IMR-90 (cell line): ENCODE results near the gene VWA5A. TPM values are rescaled to one million over a fixed set of nuclear protein-coding genes. Genes with fewer than 3 reads are reported as not detected.

Experiments
- ATAC-seq: fragments of 200-7000 bp; cut with Tn5 transposase; 2 replicates; pipeline ENCODE4 v1.9.1; 2020; ENCODE audit warnings: low read depth, mild to moderate bottlenecking, moderate library complexity
- BruUV-seq: library from RNA; stranded (reverse); fragments of 400-500 nt; replicated peaks from 2 replicates; lab custom pipeline; 2021; lab: Mats Ljungman, UMichigan
- CTCF ChIA-PET: fragments of 300-600 bp; formaldehyde crosslinking; extraction: SDS; loops from one replicate; lab custom pipeline; 2021; ENCODE audit warnings: antibody characterized with exemption; lab: Yijun Ruan, JAX
- POLR2A ChIA-PET: fragments of 300-600 bp; sonication (Branson Sonifier 250); formaldehyde crosslinking; loops from one replicate; lab custom pipeline; 2022; ENCODE audit warnings: antibody characterized with exemption; ENCODE audit not compliant: unreplicated experiment; lab: Charles Lee
- DNase-seq: peaks from one replicate; pipeline ENCODE4 v3.0.0; 2013
- H2AFZ ChIP-seq: replicated peaks from 2 replicates; pipeline ENCODE3; 2013; ENCODE audit warnings: low read length, mild to moderate bottlenecking; ENCODE audit not compliant: poor library complexity
- H2AK5ac ChIP-seq: 2 replicates; pipeline ENCODE4 v1.6.1; 2013; ENCODE audit warnings: low read depth, low read length, inconsistent platforms
- H2AK9ac ChIP-seq: replicated peaks from 2 replicates; pipeline ENCODE3; 2013; ENCODE audit warnings: mild to moderate bottlenecking, low read depth, low read length, moderate library complexity; ENCODE audit not compliant: poor library complexity
- H2BK120ac ChIP-seq: 2 replicates; pipeline ENCODE4 v1.6.1; 2013; ENCODE audit warnings: low read depth, low read length, inconsistent platforms
- H2BK15ac ChIP-seq: 3 replicates; pipeline ENCODE4 v1.6.1; 2013; ENCODE audit warnings: low read depth, low read length, inconsistent platforms
- H2BK20ac ChIP-seq: 2 replicates; pipeline ENCODE4 v1.6.1; 2013; ENCODE audit warnings: low read depth, mild to moderate bottlenecking, inconsistent platforms, low read length, moderate library complexity
- H2BK5ac ChIP-seq: 2 replicates; pipeline ENCODE4 v1.6.1; 2013; ENCODE audit warnings: mild to moderate bottlenecking, low read depth, low read length, inconsistent platforms; ENCODE audit not compliant: poor library complexity, severe bottlenecking
- H3K14ac ChIP-seq: replicated peaks from 2 replicates; pipeline ENCODE4 v1.6.1; 2013; ENCODE audit warnings: low read depth, low read length, inconsistent platforms
- H3K18ac ChIP-seq: 2 replicates; pipeline ENCODE4 v1.6.1; 2013; ENCODE audit warnings: low read depth, low read length, control low read depth
- H3K23ac ChIP-seq: 2 replicates; pipeline ENCODE4 v1.6.1; 2013; ENCODE audit warnings: low read depth, low read length, inconsistent platforms
- H3K27ac ChIP-seq: 2 replicates; pipeline ENCODE4 v1.5.1; 2013; ENCODE audit warnings: mild to moderate bottlenecking, control low read depth, low read length; ENCODE audit not compliant: insufficient read depth
- H3K27me3 ChIP-seq: 2 replicates; pipeline ENCODE4 v1.6.1; 2013; ENCODE audit warnings: low read length; ENCODE audit not compliant: control insufficient read depth, insufficient read depth
- H3K36me3 ChIP-seq: 2 replicates; pipeline ENCODE4 v1.6.1; 2013; ENCODE audit warnings: low read length, mixed read lengths; ENCODE audit not compliant: control insufficient read depth, insufficient read depth
- H3K4ac ChIP-seq: 2 replicates; pipeline ENCODE4 v1.6.1; 2013; ENCODE audit warnings: low read depth, low read length, inconsistent platforms
- H3K4me1 ChIP-seq: 2 replicates; pipeline ENCODE4 v1.6.1; 2013; ENCODE audit warnings: low read length, mixed read lengths; ENCODE audit not compliant: control insufficient read depth, insufficient read depth
- H3K4me2 ChIP-seq: 2 replicates; pipeline ENCODE4 v1.6.1; 2013; ENCODE audit warnings: low read depth, mild to moderate bottlenecking, control low read depth, low read length, moderate library complexity
- H3K4me3 ChIP-seq: 2 replicates; pipeline ENCODE4 v1.5.1; 2013; ENCODE audit warnings: low read depth, mild to moderate bottlenecking, control low read depth, low read length, moderate library complexity; ENCODE audit not compliant: insufficient read depth
- H3K56ac ChIP-seq: 2 replicates; pipeline ENCODE4 v1.6.1; 2013; ENCODE audit warnings: low read length, inconsistent platforms; ENCODE audit not compliant: insufficient read depth; ENCODE audit errors: extremely low read depth
- H3K79me1 ChIP-seq, 2 experiments: 2 replicates each; pipeline ENCODE4 v1.6.1; 2013; ENCODE audit warnings: low read length in 2 of 2, inconsistent platforms in 1 of 2, low read depth in 1 of 2
- H3K9ac ChIP-seq: 2 replicates; pipeline ENCODE4 v1.6.1; 2013; ENCODE audit warnings: low read depth, low read length, control low read depth
- H3K9me1 ChIP-seq: 2 replicates; pipeline ENCODE4 v1.6.1; 2013; ENCODE audit warnings: low read length, inconsistent platforms; ENCODE audit not compliant: insufficient read depth
- H3K9me3 ChIP-seq: 2 replicates; pipeline ENCODE4 v1.6.1; 2013; ENCODE audit warnings: low read length; ENCODE audit not compliant: control insufficient read depth, insufficient read depth
- H4K20me1 ChIP-seq: 2 replicates; pipeline ENCODE4 v1.6.1; 2013; ENCODE audit warnings: low read length, inconsistent platforms; ENCODE audit not compliant: insufficient read depth
- H4K5ac ChIP-seq: 2 replicates; pipeline ENCODE4 v1.6.1; 2013; ENCODE audit warnings: mild to moderate bottlenecking, low read depth, low read length, control low read depth
- H4K8ac ChIP-seq, 2 experiments: 2 replicates each; pipeline ENCODE4 v1.6.1; 2013; ENCODE audit warnings: low read depth in 2 of 2, low read length in 2 of 2, control low read depth in 1 of 2, inconsistent platforms in 1 of 2
- H4K91ac ChIP-seq: 2 replicates; pipeline ENCODE4 v1.6.1; 2013; ENCODE audit warnings: low read depth, low read length, inconsistent platforms; ENCODE audit not compliant: insufficient read depth
- BHLHE40 ChIP-seq: fragments of 150-350 bp; IDR thresholded peaks from 2 replicates; pipeline ENCODE4 v1.6.1; 2016; ENCODE audit warnings: mild to moderate bottlenecking, low read depth, low read length
- CHD1 ChIP-seq: IDR thresholded peaks from 2 replicates; pipeline ENCODE4 v1.6.1; 2012; ENCODE audit warnings: low read depth, low read length, improper control_type of control experiment
- ELK1 ChIP-seq: fragments of 150-350 bp; IDR thresholded peaks from 2 replicates; pipeline ENCODE4 v1.6.1; 2016; ENCODE audit warnings: low read depth, mild to moderate bottlenecking, low read length, moderate library complexity, borderline replicate concordance
- MAZ ChIP-seq: IDR thresholded peaks from 2 replicates; pipeline ENCODE4 v1.6.1; 2012; ENCODE audit warnings: low read depth, mild to moderate bottlenecking, low read length, improper control_type of control experiment, moderate library complexity, borderline replicate concordance
- NFE2L2 ChIP-seq: fragments of 150-350 bp; IDR thresholded peaks from 2 replicates; pipeline ENCODE4 v1.6.1; 2016; ENCODE audit warnings: low read depth, mild to moderate bottlenecking, low read length
- RAD21 ChIP-seq: IDR thresholded peaks from 2 replicates; pipeline ENCODE4 v1.6.1; 2012; ENCODE audit warnings: low read length, improper control_type of control experiment
- RCOR1 ChIP-seq: IDR thresholded peaks from 2 replicates; pipeline ENCODE4 v1.6.1; 2012; ENCODE audit warnings: mild to moderate bottlenecking, low read length, improper control_type of control experiment; ENCODE audit not compliant: insufficient replicate concordance
- RFX5 ChIP-seq: IDR thresholded peaks from 2 replicates; pipeline ENCODE4 v1.8.0; 2012; ENCODE audit warnings: low read depth, mild to moderate bottlenecking, low read length, moderate library complexity
- SMC3 ChIP-seq: fragments of 150-350 bp; IDR thresholded peaks from 2 replicates; pipeline ENCODE4 v1.6.1; 2016; ENCODE audit warnings: low read depth, mild to moderate bottlenecking, antibody characterized with exemption, low read length, moderate library complexity
- WGBS, 2 experiments: methylation state at CpG; one replicate each; pipeline versions ENCODE4 v1.1.5 to v1.1.7; 2013; ENCODE audit warnings: missing lambda C conversion rate in 2 of 2; ENCODE audit not compliant: insufficient read length in 1 of 2; ENCODE audit errors: extremely low coverage in 2 of 2; 5-methylcytosine and 5-hydroxymethylcytosine counted together
- dilution Hi-C: fragments of 300-500 bp; cut with HindIII; formaldehyde crosslinking; loops from one replicate; pipeline ENCODE4 v1.14.3; 2018; ENCODE audit warnings: low sequenced_read_pairs; ENCODE audit not compliant: unreplicated experiment
- in situ Hi-C: fragments of 300-500 bp; cut with MboI; formaldehyde crosslinking; loops from 3 replicates; pipeline ENCODE4 v1.14.3; 2019; ENCODE audit warnings: low sequenced_read_pairs, inconsistent platforms, mixed read lengths
- intact Hi-C: fragments of 100-400 bp; cut with micrococcal nuclease; formaldehyde crosslinking; loops from 2 replicates; pipeline ENCODE4 v1.10.0; 2022
- polyA plus RNA-seq, 3 experiments: library from polyadenylated mRNA; depleted of rRNA; stranded (reverse); fragments of >200 nt; gene quantifications; 2 replicates each; pipeline ENCODE4 v1.2.3, GENCODE V29; 2012; ENCODE audit warnings: low replicate concordance in 1 of 3
- total RNA-seq: library from RNA; depleted of rRNA; stranded (reverse); fragments of >200 nt; gene quantifications from 2 replicates; pipeline ENCODE4 v1.2.3, GENCODE V29; 2012

The VWA5A gene
- total and polyA plus RNA-seq, 2 of the 4 experiments (the other 2 are of a cell fraction), result 5.6 to 6.8 TPM

- TF ChIP-seq BHLHE40, result no peak
- TF ChIP-seq RAD21, result no peak
- no peak for TF ChIP-seq RCOR1
These were observed 24.3 kb upstream of the VWA5A start (continued) for GRCh38 chr11:124090996-124091395.

- Histone ChIP-seq H3K27ac (no peak overlapping the region), H3K14ac (no peak overlapping the region), H3K18ac (no peak overlapping the region), H2AK9ac (no peak overlapping the region), H2BK5ac (no peak overlapping the region), H3K27me3 (peaks cover 5% of the 10 kb centered on the region), H3K4me3 (no peak overlapping the region), H3K79me1 (no peaks in the 10 kb centered on the region), H3K36me3 (no peaks in the 10 kb centered on the region), H3K9me3 (no peaks in the 10 kb centered on the region), H4K20me1 (no peaks in the 10 kb centered on the region), H2AFZ (no peak overlapping the region), H2BK20ac (no peak overlapping the region), H4K5ac (no peak overlapping the region), H2AK5ac (no peak overlapping the region), H3K9ac (no peak overlapping the region), H3K23ac (no peak overlapping the region), H3K56ac (no peak overlapping the region), H2BK120ac (no peak overlapping the region), H3K4me2 (no peak overlapping the region), H3K9me1 (no peaks in the 10 kb centered on the region), H3K4ac (no peak overlapping the region), H3K4me1 (no peaks in the 10 kb centered on the region), H4K91ac (no peak overlapping the region), H4K8ac (no peak overlapping the region), H2BK15ac (no peak overlapping the region)
- no CpG with 5 or more reads among the region's 2 CpGs for WGBS, 2 experiments
- ATAC-seq (no peak), DNase-seq (no peak)
- intact Hi-C loops, result no loop called here
- no TSS peak for BruUV-seq
- ChIA-PET POLR2A (no interaction called here), CTCF (no interaction called here)
- TF ChIP-seq MAZ, result no peak
- no peak for TF ChIP-seq NFE2L2
- TF ChIP-seq BHLHE40, result no peak
- no peak for TF ChIP-seq SMC3
- TF ChIP-seq ELK1, result no peak
- TF ChIP-seq RCOR1, result no peak
- no peak for TF ChIP-seq RFX5
- no peak for TF ChIP-seq CHD1
- in situ Hi-C loops, result no loop called here
- dilution Hi-C loops, result no loop called here
These were observed 21.9 kb upstream of the VWA5A start for GRCh38 chr11:124093330-124093729.
